ENCODE results near the gene KLHL25.

Gene KLHL25

GRCh38 chr15:85773970-85774369 is 20.8 kb downstream of the KLHL25 start:
- Histone ChIP-seq H2AFZ (ENCODE audit: low read length, unreplicated experiment) (no peak overlapping the region), H3K79me2 (ENCODE audit: control insufficient read depth, insufficient read depth, low read length, unreplicated experiment) (peaks cover 17% of the 10 kb centered on the region), H3K27me3 (ENCODE audit: insufficient read depth, low read length) (no peaks in the 10 kb centered on the region), H3K36me3 (ENCODE audit: insufficient read depth, low read length) (no peaks in the 10 kb centered on the region), H3K4me1 (ENCODE audit: control insufficient read depth, insufficient read depth, low read length, unreplicated experiment) (peaks cover 24% of the 10 kb centered on the region), H3K4me3 (ENCODE audit: low read depth, low read length) (no peak overlapping the region), H3K27ac (ENCODE audit: low read depth, low read length) (no peak overlapping the region)

- H2AFZ ChIP-seq (ENCODE audit: low read length, unreplicated experiment): no peak overlapping the region
- H3K36me3 ChIP-seq (ENCODE audit: insufficient read depth, low read length): no peaks in the 10 kb centered on the region
- no peak overlapping the region for H3K4me3 ChIP-seq (ENCODE audit: low read depth, low read length)
- H3K79me2 ChIP-seq (ENCODE audit: control insufficient read depth, insufficient read depth, low read length, unreplicated experiment): peaks cover 11% of the 10 kb centered on the region
- no peaks in the 10 kb centered on the region for H3K27me3 ChIP-seq (ENCODE audit: insufficient read depth, low read length)
- H3K27ac ChIP-seq (ENCODE audit: low read depth, low read length): no peak overlapping the region
- H3K4me1 ChIP-seq (ENCODE audit: control insufficient read depth, insufficient read depth, low read length, unreplicated experiment): peaks cover 24% of the 10 kb centered on the region
Measured at GRCh38 chr15:85773249-85773648, 21.5 kb downstream of the KLHL25 start.

- Histone ChIP-seq H3K27me3 (ENCODE audit: insufficient read depth, low read length) (no peaks in the 10 kb centered on the region), H3K4me3 (ENCODE audit: low read depth, low read length) (no peak overlapping the region), H3K79me2 (ENCODE audit: control insufficient read depth, insufficient read depth, low read length, unreplicated experiment) (peaks cover 11% of the 10 kb centered on the region), H3K36me3 (ENCODE audit: insufficient read depth, low read length) (no peaks in the 10 kb centered on the region), H2AFZ (ENCODE audit: low read length, unreplicated experiment) (no peak overlapping the region), H3K27ac (ENCODE audit: low read depth, low read length) (no peak overlapping the region), H3K4me1 (ENCODE audit: control insufficient read depth, insufficient read depth, low read length, unreplicated experiment) (peaks cover 24% of the 10 kb centered on the region)
Measured at GRCh38 chr15:85772668-85773067, 22.1 kb downstream of the KLHL25 start.

GRCh38 chr15:85771781-85772445 is 22.8 kb downstream of the KLHL25 start:
- Histone ChIP-seq H3K27ac (ENCODE audit: low read depth, low read length) (peak overlapping the region; percentile 22; the same call in 1 of the 2 replicates), H3K4me1 (ENCODE audit: control insufficient read depth, insufficient read depth, low read length, unreplicated experiment) (peaks cover 24% of the 10 kb centered on the region), H3K36me3 (ENCODE audit: insufficient read depth, low read length) (no peaks in the 10 kb centered on the region), H3K79me2 (ENCODE audit: control insufficient read depth, insufficient read depth, low read length, unreplicated experiment) (peaks cover 9% of the 10 kb centered on the region), H3K27me3 (ENCODE audit: insufficient read depth, low read length) (no peaks in the 10 kb centered on the region), H3K4me3 (ENCODE audit: low read depth, low read length) (no peak overlapping the region), H2AFZ (ENCODE audit: low read length, unreplicated experiment) (no peak overlapping the region)

GRCh38 chr15:85771271-85771670 is 23.5 kb downstream of the KLHL25 start:
- no peaks in the 10 kb centered on the region for H3K36me3 ChIP-seq (ENCODE audit: insufficient read depth, low read length)
- H3K79me2 ChIP-seq (ENCODE audit: control insufficient read depth, insufficient read depth, low read length, unreplicated experiment): peaks cover 9% of the 10 kb centered on the region
- peaks cover 24% of the 10 kb centered on the region for H3K4me1 ChIP-seq (ENCODE audit: control insufficient read depth, insufficient read depth, low read length, unreplicated experiment)
- H3K27ac ChIP-seq (ENCODE audit: low read depth, low read length): peak overlapping the region; percentile 22; the same call in 1 of the 2 replicates
- no peak overlapping the region for H2AFZ ChIP-seq (ENCODE audit: low read length, unreplicated experiment)
- H3K27me3 ChIP-seq (ENCODE audit: insufficient read depth, low read length): no peaks in the 10 kb centered on the region
- no peak overlapping the region for H3K4me3 ChIP-seq (ENCODE audit: low read depth, low read length)

GRCh38 chr15:85770096-85771041 is 24.4 kb downstream of the KLHL25 start:
- H2AFZ ChIP-seq (ENCODE audit: low read length, unreplicated experiment): no peak overlapping the region
- no peak overlapping the region for H3K27ac ChIP-seq (ENCODE audit: low read depth, low read length)
- peaks cover 7% of the 10 kb centered on the region for H3K79me2 ChIP-seq (ENCODE audit: control insufficient read depth, insufficient read depth, low read length, unreplicated experiment)
- H3K4me1 ChIP-seq (ENCODE audit: control insufficient read depth, insufficient read depth, low read length, unreplicated experiment): peaks cover 24% of the 10 kb centered on the region
- H3K27me3 ChIP-seq (ENCODE audit: insufficient read depth, low read length): no peaks in the 10 kb centered on the region
- no peaks in the 10 kb centered on the region for H3K36me3 ChIP-seq (ENCODE audit: insufficient read depth, low read length)
- no peak overlapping the region for H3K4me3 ChIP-seq (ENCODE audit: low read depth, low read length)

GRCh38 chr15:85769182-85769900 is 25.4 kb downstream of the KLHL25 start:
- H3K79me2 ChIP-seq (ENCODE audit: control insufficient read depth, insufficient read depth, low read length, unreplicated experiment): peaks cover 5% of the 10 kb centered on the region

GRCh38 chr15:85768595-85769168 is 26.0 kb downstream of the KLHL25 start:
- peaks cover 33% of the 10 kb centered on the region for H3K4me1 ChIP-seq (ENCODE audit: control insufficient read depth, insufficient read depth, low read length, unreplicated experiment)
- no peak overlapping the region for H2AFZ ChIP-seq (ENCODE audit: low read length, unreplicated experiment)
- no peaks in the 10 kb centered on the region for H3K27me3 ChIP-seq (ENCODE audit: insufficient read depth, low read length)
- no peak overlapping the region for H3K27ac ChIP-seq (ENCODE audit: low read depth, low read length)
- no peaks in the 10 kb centered on the region for H3K36me3 ChIP-seq (ENCODE audit: insufficient read depth, low read length)
- H3K4me3 ChIP-seq (ENCODE audit: low read depth, low read length): no peak overlapping the region
- H3K79me2 ChIP-seq (ENCODE audit: control insufficient read depth, insufficient read depth, low read length, unreplicated experiment): peaks cover 5% of the 10 kb centered on the region

More at GRCh38 chr15:85769182-85769900, 25.4 kb downstream of the KLHL25 start:
- Histone ChIP-seq H3K27ac (ENCODE audit: low read depth, low read length) (no peak overlapping the region), H3K4me3 (ENCODE audit: low read depth, low read length) (no peak overlapping the region), H3K4me1 (ENCODE audit: control insufficient read depth, insufficient read depth, low read length, unreplicated experiment) (peaks cover 31% of the 10 kb centered on the region), H3K36me3 (ENCODE audit: insufficient read depth, low read length) (no peaks in the 10 kb centered on the region), H3K27me3 (ENCODE audit: insufficient read depth, low read length) (no peaks in the 10 kb centered on the region), H2AFZ (ENCODE audit: low read length, unreplicated experiment) (no peak overlapping the region)

GRCh38 chr15:85767785-85768529 is 26.8 kb downstream of the KLHL25 start:
- Histone ChIP-seq H3K79me2 (ENCODE audit: control insufficient read depth, insufficient read depth, low read length, unreplicated experiment) (peaks cover 5% of the 10 kb centered on the region), H3K36me3 (ENCODE audit: insufficient read depth, low read length) (no peaks in the 10 kb centered on the region), H2AFZ (ENCODE audit: low read length, unreplicated experiment) (no peak overlapping the region), H3K4me1 (ENCODE audit: control insufficient read depth, insufficient read depth, low read length, unreplicated experiment) (peaks cover 33% of the 10 kb centered on the region), H3K27ac (ENCODE audit: low read depth, low read length) (no peak overlapping the region), H3K27me3 (ENCODE audit: insufficient read depth, low read length) (no peaks in the 10 kb centered on the region), H3K4me3 (ENCODE audit: low read depth, low read length) (no peak overlapping the region)
